Mammary epithelial cell (primary cell): ENCODE results near the gene TYW1.

Experiments
- EZH2 ChIP-seq: IDR thresholded peaks from 2 replicates; pipeline ENCODE4 v1.6.1; 2012; ENCODE audit warnings: low read length, inconsistent platforms, borderline replicate concordance
- TF ChIP-seq, protein P1 (sequence below), 2 donors: IDR thresholded peaks in 1 of 2; conservative IDR thresholded peaks in 1 of 2; 2 replicates each; pipeline ENCODE4 v1.5.1; 2011 to 2012; ENCODE audit warnings: inconsistent platforms in 2 of 2, low read length in 2 of 2, mild to moderate bottlenecking in 2 of 2, control low read depth in 1 of 2, low read depth in 1 of 2; ENCODE audit not compliant: insufficient read depth in 1 of 2; ENCODE audit errors: extremely low read depth in 1 of 2

DNA sequence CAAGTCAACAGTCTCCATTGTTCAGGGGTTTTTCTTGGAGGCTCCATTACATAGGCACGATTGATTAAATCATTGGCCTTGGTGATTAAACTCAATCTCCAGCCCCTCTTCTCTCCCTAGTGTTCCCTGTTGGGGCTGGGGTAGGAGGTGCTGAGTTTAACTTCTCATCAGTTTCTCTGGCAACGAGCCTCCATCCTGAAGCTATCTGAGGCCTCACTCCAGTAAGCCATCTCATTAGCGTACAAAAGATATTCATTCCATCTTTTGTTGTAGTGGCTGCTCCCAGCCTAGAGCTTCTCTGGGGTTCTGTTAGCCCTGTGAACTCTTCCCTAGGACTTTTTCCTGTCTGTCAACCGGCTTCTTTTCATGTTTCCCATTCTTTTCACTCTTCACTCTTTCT is 11.6 kb downstream of the TYW1 start:
- TF ChIP-seq, protein P1, sequence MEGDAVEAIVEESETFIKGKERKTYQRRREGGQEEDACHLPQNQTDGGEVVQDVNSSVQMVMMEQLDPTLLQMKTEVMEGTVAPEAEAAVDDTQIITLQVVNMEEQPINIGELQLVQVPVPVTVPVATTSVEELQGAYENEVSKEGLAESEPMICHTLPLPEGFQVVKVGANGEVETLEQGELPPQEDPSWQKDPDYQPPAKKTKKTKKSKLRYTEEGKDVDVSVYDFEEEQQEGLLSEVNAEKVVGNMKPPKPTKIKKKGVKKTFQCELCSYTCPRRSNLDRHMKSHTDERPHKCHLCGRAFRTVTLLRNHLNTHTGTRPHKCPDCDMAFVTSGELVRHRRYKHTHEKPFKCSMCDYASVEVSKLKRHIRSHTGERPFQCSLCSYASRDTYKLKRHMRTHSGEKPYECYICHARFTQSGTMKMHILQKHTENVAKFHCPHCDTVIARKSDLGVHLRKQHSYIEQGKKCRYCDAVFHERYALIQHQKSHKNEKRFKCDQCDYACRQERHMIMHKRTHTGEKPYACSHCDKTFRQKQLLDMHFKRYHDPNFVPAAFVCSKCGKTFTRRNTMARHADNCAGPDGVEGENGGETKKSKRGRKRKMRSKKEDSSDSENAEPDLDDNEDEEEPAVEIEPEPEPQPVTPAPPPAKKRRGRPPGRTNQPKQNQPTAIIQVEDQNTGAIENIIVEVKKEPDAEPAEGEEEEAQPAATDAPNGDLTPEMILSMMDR (conservative IDR thresholded peaks at IDR 0.05 in 1 of 2, IDR thresholded peaks at IDR 0.05 in 1 of 2; ENCODE audit: extremely low read depth in 1 of 2, insufficient read depth in 1 of 2, low read depth in 1 of 2, low read length in 2 of 2), result no peak
- TF ChIP-seq EZH2, result no peak
